ENCODE measurements around the gene ARMC3.

Gene ARMC3

GRCh38 chr10:22997096-22997495 is 69.2 kb downstream of the ARMC3 start:
- DNase-seq, result no peak

- no peak for DNase-seq
Measured at GRCh38 chr10:22998091-22998490, 70.2 kb downstream of the ARMC3 start.

- DNase-seq, result no peak
Measured at GRCh38 chr10:22999942-23000341, 72.1 kb downstream of the ARMC3 start.

- no peak for DNase-seq
Measured at GRCh38 chr10:23001901-23002516, 74.2 kb downstream of the ARMC3 start.

DNA sequence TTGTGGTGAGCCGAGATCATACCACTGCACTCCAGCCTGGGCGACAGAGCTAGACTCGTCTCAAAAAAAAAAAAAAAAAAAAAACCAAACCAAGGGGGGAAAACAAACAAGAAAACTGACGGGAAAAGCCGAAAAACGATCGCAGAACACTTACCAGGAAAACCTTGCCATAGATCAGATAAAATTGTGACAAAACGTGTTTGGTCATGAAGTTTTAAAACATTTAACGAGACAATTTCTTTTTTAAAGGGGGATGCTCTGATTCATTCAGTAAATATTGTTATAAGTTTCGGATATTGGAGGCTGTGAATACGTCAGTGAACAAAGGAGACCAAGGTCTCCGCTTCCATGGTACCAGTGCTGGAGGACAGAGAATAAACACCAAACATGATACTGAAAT is 77.3 kb downstream of the ARMC3 start:
- DNase-seq, result no peak

DNA sequence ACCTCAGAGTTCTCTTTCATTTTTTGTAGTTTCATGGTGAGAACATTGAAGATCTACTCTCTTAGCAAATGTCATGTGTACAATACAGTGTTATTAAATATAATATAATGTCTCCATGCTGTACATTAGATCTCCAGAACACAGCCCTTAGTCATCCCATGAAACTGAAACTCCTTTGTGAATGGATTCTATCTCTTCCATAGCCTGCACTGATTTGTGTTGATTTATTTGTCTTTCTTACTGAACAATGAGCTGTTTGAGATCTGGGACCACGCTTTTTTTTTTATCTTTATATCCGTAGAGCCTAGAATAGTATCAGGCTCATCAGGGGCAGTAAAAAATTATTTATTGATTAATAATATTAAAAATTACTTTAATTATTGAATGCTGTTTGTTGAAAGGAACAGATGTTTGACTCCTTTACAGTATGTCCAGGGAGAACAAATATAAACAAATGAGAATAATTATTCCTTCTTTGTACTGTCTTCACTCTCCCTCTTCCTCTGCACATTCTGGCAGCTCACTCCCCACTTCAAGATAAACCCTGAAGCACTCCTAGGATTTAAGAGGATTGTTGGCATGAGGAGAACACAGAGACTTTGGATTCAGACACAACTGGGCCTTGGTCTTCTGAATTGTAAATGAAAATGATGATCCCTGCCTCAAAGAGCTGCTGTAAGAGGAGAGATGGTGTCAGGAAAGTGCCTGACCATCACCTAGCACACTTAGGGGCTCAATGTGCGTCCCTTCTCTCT is 85.9 kb downstream of the ARMC3 start:
- DNase-seq, result no peak

GRCh38 chr10:23015021-23015707 is 87.3 kb downstream of the ARMC3 start:
- no peak for DNase-seq

DNA sequence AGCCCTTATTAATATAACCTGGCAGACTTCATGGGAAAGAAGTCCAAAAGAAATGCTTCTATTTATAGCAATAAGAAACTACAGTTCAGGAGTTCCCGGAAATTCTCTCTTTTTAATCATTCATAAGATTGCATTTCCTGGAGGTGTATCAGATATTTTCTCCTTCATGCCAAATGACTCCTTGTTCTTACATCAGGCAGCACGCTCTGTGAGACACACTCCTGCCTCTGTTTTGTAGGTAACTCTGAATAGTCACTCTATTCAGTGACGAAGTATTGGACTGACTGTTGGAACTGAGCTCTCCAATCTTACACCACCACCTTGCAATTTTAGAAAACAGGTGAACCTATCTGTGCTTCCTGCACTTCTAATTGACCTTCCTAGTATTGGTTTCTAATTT is 88.8 kb downstream of the ARMC3 start:
- no peak for DNase-seq

GRCh38 chr10:23019633-23020032 is 91.8 kb downstream of the ARMC3 start:
- DNase-seq, result no peak

DNA sequence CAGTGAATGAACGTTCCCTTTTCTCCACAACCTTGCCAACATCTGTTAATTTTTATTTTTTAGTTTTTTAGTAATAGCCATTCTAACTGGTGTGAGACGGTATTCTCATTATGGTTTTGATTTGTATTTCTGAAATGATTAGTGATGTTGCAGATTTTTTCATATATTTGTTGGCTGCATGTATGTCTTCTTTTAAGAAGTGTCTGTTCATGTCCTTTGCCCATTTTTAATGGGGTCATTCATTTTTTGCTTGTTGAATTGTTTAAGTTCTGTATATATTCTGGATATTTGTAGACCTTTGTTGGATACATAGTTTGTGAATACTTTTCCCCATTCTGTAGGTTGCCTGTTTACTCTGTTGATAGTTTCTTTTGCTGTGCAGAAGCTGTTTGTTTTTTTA is 93.6 kb downstream of the ARMC3 start:
- DNase-seq, result no peak

- no peak for DNase-seq
Measured at GRCh38 chr10:23024002-23024401, 96.1 kb downstream of the ARMC3 start.

- no peak for DNase-seq
Measured at GRCh38 chr10:23031318-23031717, 103.5 kb downstream of the ARMC3 start.

- no peak for DNase-seq
Measured at GRCh38 chr10:23034790-23035189, 106.9 kb downstream of the ARMC3 start.

GRCh38 chr10:23035569-23035968 is 107.7 kb downstream of the ARMC3 start:
- no peak for DNase-seq

DNA sequence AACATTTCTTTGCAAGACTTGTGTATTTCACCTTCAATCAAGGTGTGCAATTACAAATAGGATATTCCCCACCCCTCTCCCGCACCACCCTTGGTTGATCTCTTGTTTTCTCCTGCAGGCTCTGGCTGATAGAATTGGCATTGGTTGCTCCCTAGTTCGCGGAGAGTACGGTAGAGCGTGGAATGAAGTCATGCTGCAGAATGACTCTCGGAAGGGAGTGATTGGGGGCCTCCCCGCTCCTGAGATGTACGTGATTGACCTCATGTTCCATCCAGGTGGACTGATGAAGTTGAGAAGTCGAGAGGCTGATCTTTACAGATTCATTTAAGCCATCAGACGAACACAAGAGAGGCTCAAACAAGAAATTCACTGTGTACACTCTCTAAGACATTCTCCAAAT is 109.3 kb downstream of the ARMC3 start:
- no peak for DNase-seq

DNA sequence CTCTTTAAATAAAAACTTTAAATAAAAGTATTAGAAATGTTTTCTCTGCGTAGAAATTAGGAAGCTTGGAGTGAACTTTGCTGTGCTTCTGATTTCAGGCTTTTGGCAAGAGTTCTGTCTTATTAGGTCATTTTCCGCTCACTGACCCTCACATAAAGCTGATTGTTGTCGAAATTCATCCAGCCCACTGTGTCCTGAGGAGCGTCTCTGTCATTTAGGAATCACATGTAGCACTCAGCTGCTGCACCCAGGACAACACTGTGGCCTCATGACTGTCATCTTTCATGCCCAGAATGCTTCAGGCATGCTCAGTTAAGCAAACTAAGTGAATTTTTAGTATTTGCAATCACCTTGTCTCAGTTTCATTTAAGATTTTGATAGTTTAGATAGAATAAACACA is 109.7 kb downstream of the ARMC3 start:
- DNase-seq, result no peak

DNA sequence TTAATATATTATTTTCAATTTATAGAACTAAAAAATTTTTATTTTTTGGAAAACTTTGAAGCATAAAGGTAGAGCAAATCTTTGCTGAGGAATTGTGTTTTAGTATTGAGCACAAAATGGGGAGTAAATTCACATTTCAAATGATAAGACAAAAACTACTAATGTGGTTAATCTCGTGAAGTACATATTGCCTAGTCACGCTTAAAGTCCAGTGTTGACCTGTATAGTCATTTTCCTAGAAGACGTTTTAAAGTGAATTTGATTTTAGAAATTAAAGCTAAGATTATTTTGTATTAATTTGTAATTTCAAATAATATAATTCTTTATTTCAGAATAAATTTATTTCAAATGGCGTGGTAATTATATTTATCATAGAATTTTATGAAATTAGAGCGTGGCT is 110.3 kb downstream of the ARMC3 start:
- DNase-seq, result no peak

GRCh38 chr10:23040002-23040401 is 112.1 kb downstream of the ARMC3 start:
- DNase-seq, result no peak

- DNase-seq, result no peak
Measured at GRCh38 chr10:23046027-23046426, 118.2 kb downstream of the ARMC3 start.

GRCh38 chr10:23047201-23048050 is 119.6 kb downstream of the ARMC3 start:
- no peak for DNase-seq

- DNase-seq, result no peak
Measured at GRCh38 chr10:23048191-23048590, 120.3 kb downstream of the ARMC3 start.

- no peak for DNase-seq
Measured at GRCh38 chr10:23051278-23051677, 123.4 kb downstream of the ARMC3 start.

- DNase-seq, result no peak
Measured at GRCh38 chr10:23051855-23052331, 124.0 kb downstream of the ARMC3 start.
